H9 (cell line): Measurements from ENCODE around the gene TFAP2A. TPM values are rescaled to one million over a fixed set of nuclear protein-coding genes. Genes with fewer than 3 reads are reported as not detected.

Experiments used
- DNase-seq: peaks from one replicate; pipeline ENCODE4 v3.0.0-alpha.2; 2017
- H2AFZ ChIP-seq: one replicate; pipeline ENCODE4 v1.6.1; 2013; ENCODE audit warnings: mild to moderate bottlenecking, low read length, control low read depth, moderate library complexity
- H2AK5ac ChIP-seq: 2 replicates; pipeline ENCODE4 v1.6.1; 2013; ENCODE audit warnings: low read length, control low read depth, mixed read lengths; ENCODE audit not compliant: insufficient read length
- H2BK120ac ChIP-seq: one replicate; pipeline ENCODE4 v1.6.1; 2013; ENCODE audit warnings: low read depth, mild to moderate bottlenecking, low read length, control low read depth, inconsistent platforms; ENCODE audit not compliant: poor library complexity, severe bottlenecking
- H2BK12ac ChIP-seq: 2 replicates; pipeline ENCODE4 v1.6.1; 2013; ENCODE audit warnings: low read length, control low read depth, mixed read lengths, low read depth; ENCODE audit not compliant: insufficient read length
- H2BK15ac ChIP-seq: 2 replicates; pipeline ENCODE4 v1.6.1; 2013; ENCODE audit warnings: low read depth, low read length, control low read depth
- H2BK20ac ChIP-seq: one replicate; pipeline ENCODE4 v1.6.1; 2013; ENCODE audit warnings: low read depth, mild to moderate bottlenecking, low read length, control low read depth, inconsistent platforms; ENCODE audit not compliant: poor library complexity, severe bottlenecking
- H2BK5ac ChIP-seq: 2 replicates; pipeline ENCODE4 v1.6.1; 2013; ENCODE audit warnings: low read length, control low read depth, mixed read lengths; ENCODE audit not compliant: insufficient read length
- H3K14ac ChIP-seq: 2 replicates; pipeline ENCODE4 v1.6.1; 2013; ENCODE audit warnings: low read length, control low read depth; ENCODE audit not compliant: insufficient read depth
- H3K18ac ChIP-seq: 2 replicates; pipeline ENCODE4 v1.6.1; 2013; ENCODE audit warnings: low read depth, mild to moderate bottlenecking, mixed read lengths, low read length, control low read depth; ENCODE audit not compliant: insufficient read length
- H3K23ac ChIP-seq: 2 replicates; pipeline ENCODE4 v1.6.1; 2013; ENCODE audit warnings: low read length, control low read depth, mixed read lengths, low read depth; ENCODE audit not compliant: insufficient read length
- H3K23me2 ChIP-seq: 2 replicates; pipeline ENCODE4 v1.6.1; 2013; ENCODE audit warnings: low read depth, mild to moderate bottlenecking, mixed read lengths, low read length, control low read depth; ENCODE audit not compliant: insufficient read length, poor library complexity, severe bottlenecking
- H3K27ac ChIP-seq: 2 replicates; pipeline ENCODE4 v1.5.1; 2013; ENCODE audit warnings: low read length, control low read depth, mixed read lengths, low read depth; ENCODE audit not compliant: insufficient read length
- H3K27me3 ChIP-seq: 2 replicates; pipeline ENCODE4 v1.6.1; 2013; ENCODE audit warnings: low read length, control low read depth, inconsistent platforms; ENCODE audit not compliant: insufficient read depth
- H3K4ac ChIP-seq: 2 replicates; pipeline ENCODE4 v1.6.1; 2013; ENCODE audit warnings: low read depth, mild to moderate bottlenecking, control low read depth, inconsistent platforms, low read length, moderate library complexity
- H3K4me1 ChIP-seq: 2 replicates; pipeline ENCODE4 v1.6.1; 2013; ENCODE audit warnings: low read length, control low read depth, inconsistent platforms; ENCODE audit not compliant: insufficient read depth
- H3K4me2 ChIP-seq: 2 replicates; pipeline ENCODE4 v1.6.1; 2013; ENCODE audit warnings: low read length, control low read depth, mixed read lengths; ENCODE audit not compliant: insufficient read length, insufficient read depth
- H3K56ac ChIP-seq: 2 replicates; pipeline ENCODE4 v1.6.1; 2013; ENCODE audit warnings: low read depth, mild to moderate bottlenecking, mixed read lengths, low read length, control low read depth; ENCODE audit not compliant: insufficient read length
- H3K79me1 ChIP-seq: 2 replicates; pipeline ENCODE4 v1.6.1; 2013; ENCODE audit warnings: low read depth, mild to moderate bottlenecking, moderate library complexity, low read length, control low read depth, inconsistent platforms; ENCODE audit not compliant: insufficient read depth, poor library complexity, severe bottlenecking
- H3K79me2 ChIP-seq: 2 replicates; pipeline ENCODE4 v1.6.1; 2013; ENCODE audit warnings: low read length, control low read depth, inconsistent platforms; ENCODE audit not compliant: insufficient read depth
- H3K9ac ChIP-seq: 2 replicates; pipeline ENCODE4 v1.6.1; 2013; ENCODE audit warnings: low read length, control low read depth, mixed read lengths; ENCODE audit not compliant: insufficient read length; ENCODE audit errors: extremely low read depth
- H3K9me3 ChIP-seq: one replicate; pipeline ENCODE4 v1.6.1; 2013; ENCODE audit warnings: low read depth, low read length, inconsistent platforms; ENCODE audit not compliant: control insufficient read depth
- H3T11ph ChIP-seq: one replicate; pipeline ENCODE4 v1.6.1; 2013; ENCODE audit warnings: mild to moderate bottlenecking, low read length, control low read depth, inconsistent platforms
- H4K20me1 ChIP-seq: one replicate; pipeline ENCODE4 v1.6.1; 2013; ENCODE audit not compliant: control insufficient read depth, insufficient read length, insufficient read depth
- H4K5ac ChIP-seq: 2 replicates; pipeline ENCODE4 v1.6.1; 2013; ENCODE audit warnings: low read depth, mild to moderate bottlenecking, mixed read lengths, low read length, control low read depth; ENCODE audit not compliant: insufficient read length
- H4K8ac ChIP-seq: replicated peaks from 2 replicates; pipeline ENCODE4 v1.6.1; 2013; ENCODE audit warnings: low read length, control low read depth, mixed read lengths, low read depth; ENCODE audit not compliant: insufficient read length
- H4K91ac ChIP-seq: 2 replicates; pipeline ENCODE4 v1.6.1; 2013; ENCODE audit warnings: low read depth, mild to moderate bottlenecking, moderate library complexity, mixed read lengths, low read length, control low read depth; ENCODE audit not compliant: insufficient read length
- H3K27ac Mint-ChIP-seq, 3 experiments: 2 replicates in 2 of 3; 3 replicates in 1 of 3; pipeline ENCODE4 v1.8.0; 2020 to 2021; ENCODE audit warnings: mixed read lengths in 3 of 3, mild to moderate bottlenecking in 1 of 3, moderate library complexity in 1 of 3
- H3K27me3 Mint-ChIP-seq: 2 replicates; pipeline ENCODE4 v1.8.0; 2021; ENCODE audit warnings: low read depth, mild to moderate bottlenecking, moderate library complexity, mixed read lengths
- H3K36me3 Mint-ChIP-seq, 3 experiments: 2 replicates in 2 of 3; 3 replicates in 1 of 3; pipeline ENCODE4 v1.8.0; 2020 to 2021; ENCODE audit warnings: low read depth in 3 of 3, mixed read lengths in 3 of 3; ENCODE audit not compliant: insufficient read depth in 1 of 3
- H3K4me1 Mint-ChIP-seq, 2 experiments: 2 replicates each; pipeline ENCODE4 v1.8.0; 2020; ENCODE audit warnings: mixed read lengths in 2 of 2
- H3K4me3 Mint-ChIP-seq, 2 experiments: 2 replicates in 1 of 2; 3 replicates in 1 of 2; pipeline ENCODE4 v1.8.0; 2020 to 2021; ENCODE audit warnings: mild to moderate bottlenecking in 2 of 2, mixed read lengths in 2 of 2, moderate library complexity in 1 of 2
- H3K9me3 Mint-ChIP-seq, 2 experiments: 2 replicates in 1 of 2; 3 replicates in 1 of 2; pipeline ENCODE4 v1.8.0; 2020; ENCODE audit warnings: mild to moderate bottlenecking in 2 of 2, mixed read lengths in 2 of 2, moderate library complexity in 1 of 2
- WGBS: extraction: QIAGEN DNeasy Blood & Tissue Kit; methylation state at CpG from one replicate; pipeline ENCODE4 v1.1.7; 2013; ENCODE audit warnings: missing lambda C conversion rate, low lambda C conversion rate, mixed read lengths; ENCODE audit not compliant: insufficient read length; ENCODE audit errors: extremely low coverage; 5-methylcytosine and 5-hydroxymethylcytosine counted together
- total RNA-seq: library from RNA; stranded (reverse); gene quantifications from 2 replicates; pipeline ENCODE4 v1.2.1, GENCODE V29; 2021
- TF ChIP-seq, protein P1 (sequence below): fragments of 200-600 bp; sonication (generic); conservative IDR thresholded peaks from 3 replicates; pipeline ENCODE4 v1.8.0; 2021; ENCODE audit warnings: antibody characterized with exemption, mild to moderate bottlenecking

Gene TFAP2A
- total RNA-seq, 1 experiment from 2014 or later = 2.6 TPM

DNA sequence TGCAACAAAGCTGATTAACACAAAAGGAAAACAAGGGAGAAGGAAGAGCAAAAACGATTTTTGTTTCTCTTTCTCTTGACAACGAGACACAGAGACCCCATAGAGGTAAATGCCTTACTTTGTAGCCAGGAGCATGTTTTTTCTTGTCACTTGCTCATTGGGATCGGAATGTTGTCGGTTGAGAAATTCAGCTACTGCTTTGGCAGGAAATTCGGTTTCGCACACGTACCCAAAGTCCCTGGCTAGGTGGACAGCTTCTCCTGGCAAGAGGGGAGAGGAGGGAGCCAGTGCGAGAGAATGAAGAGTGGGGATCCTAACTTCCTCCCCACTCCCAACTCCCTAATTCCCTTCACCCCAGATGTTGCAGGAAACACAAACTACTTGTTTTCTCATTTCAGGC lies 14.5 kb downstream of the TFAP2A start:
- H3K79me1 ChIP-seq = no peaks in the 10 kb centered on the region
- H2BK15ac ChIP-seq = no peak overlapping the region
- no peak overlapping the region for H3K27ac ChIP-seq
- H2BK20ac ChIP-seq = no peak overlapping the region
- H2AFZ ChIP-seq = no peak overlapping the region
- Mint-ChIP-seq H3K4me1 (peaks cover 39 to 55% of the 10 kb centered on the region in 2 experiments), H3K36me3 (peaks cover 0 to 2% (median 0%) of the 10 kb centered on the region in 3 experiments; a peak in 1 of 7 replicates), H3K9me3 (peaks cover 0 to 3% of the 10 kb centered on the region in 2 experiments; a peak in 2 of 5 replicates), H3K4me3 (no peak overlapping the region), H3K27me3 (peaks cover 94% of the 10 kb centered on the region), H3K27ac (no peak overlapping the region)
- H3K4me1 ChIP-seq = peaks cover 3% of the 10 kb centered on the region; the same call in 1 of the 2 replicates
- DNase-seq = no peak
- H3K27me3 ChIP-seq = peaks cover 48% of the 10 kb centered on the region; the same call in 1 of the 2 replicates
- no peak overlapping the region for H3T11ph ChIP-seq
- no peak overlapping the region for H3K14ac ChIP-seq
- H3K23ac ChIP-seq = no peak overlapping the region
- TF ChIP-seq, protein P1, sequence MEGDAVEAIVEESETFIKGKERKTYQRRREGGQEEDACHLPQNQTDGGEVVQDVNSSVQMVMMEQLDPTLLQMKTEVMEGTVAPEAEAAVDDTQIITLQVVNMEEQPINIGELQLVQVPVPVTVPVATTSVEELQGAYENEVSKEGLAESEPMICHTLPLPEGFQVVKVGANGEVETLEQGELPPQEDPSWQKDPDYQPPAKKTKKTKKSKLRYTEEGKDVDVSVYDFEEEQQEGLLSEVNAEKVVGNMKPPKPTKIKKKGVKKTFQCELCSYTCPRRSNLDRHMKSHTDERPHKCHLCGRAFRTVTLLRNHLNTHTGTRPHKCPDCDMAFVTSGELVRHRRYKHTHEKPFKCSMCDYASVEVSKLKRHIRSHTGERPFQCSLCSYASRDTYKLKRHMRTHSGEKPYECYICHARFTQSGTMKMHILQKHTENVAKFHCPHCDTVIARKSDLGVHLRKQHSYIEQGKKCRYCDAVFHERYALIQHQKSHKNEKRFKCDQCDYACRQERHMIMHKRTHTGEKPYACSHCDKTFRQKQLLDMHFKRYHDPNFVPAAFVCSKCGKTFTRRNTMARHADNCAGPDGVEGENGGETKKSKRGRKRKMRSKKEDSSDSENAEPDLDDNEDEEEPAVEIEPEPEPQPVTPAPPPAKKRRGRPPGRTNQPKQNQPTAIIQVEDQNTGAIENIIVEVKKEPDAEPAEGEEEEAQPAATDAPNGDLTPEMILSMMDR = no peak
- no peak overlapping the region for H2BK120ac ChIP-seq
- no peak overlapping the region for H2BK5ac ChIP-seq
- H3K9me3 ChIP-seq = no peaks in the 10 kb centered on the region
- no CpG with 5 or more reads among the region's 8 CpGs for WGBS
- H4K20me1 ChIP-seq = no peaks in the 10 kb centered on the region
- H3K56ac ChIP-seq = no peak overlapping the region
- no peak overlapping the region for H3K18ac ChIP-seq
- H3K4me2 ChIP-seq = peak overlapping the region; percentile 11
- H2AK5ac ChIP-seq = no peak overlapping the region
- no peak overlapping the region for H4K5ac ChIP-seq
- H3K79me2 ChIP-seq = no peaks in the 10 kb centered on the region
- no peak overlapping the region for H2BK12ac ChIP-seq
- no peak overlapping the region for H4K8ac ChIP-seq
- H4K91ac ChIP-seq = no peak overlapping the region
- H3K23me2 ChIP-seq = peaks cover 14% of the 10 kb centered on the region
- H3K9ac ChIP-seq = no peak overlapping the region
- no peak overlapping the region for H3K4ac ChIP-seq
